Measurements from ENCODE around the gene CEP41. TPM values are rescaled to one million over a fixed set of nuclear protein-coding genes. Genes with fewer than 3 reads are reported as not detected.

CEP41 gene
- total and polyA plus RNA-seq, 5 experiments from 2014 or later: 23.8 to 74.5 (median 54.8) TPM

GRCh38 chr7:130371046-130371445, 69.8 kb downstream of the CEP41 start:
- Mint-ChIP-seq H3K9me3 (peaks cover 0 to 5% (median under 1%) of the 10 kb centered on the region in 9 donors), H3K27me3 (no peaks in the 10 kb centered on the region), H3K4me1 (peaks cover 17 to 67% (median 41%) of the 10 kb centered on the region in 4 donors), H3K36me3 (peaks cover 0 to 10% (median under 1%) of the 10 kb centered on the region in 3 donors), H3K4me3 (no peak overlapping the region), H3K27ac (peak overlapping the region in 3 of 10 donors; percentile 29 to 86 (median 31))
- POLR2A ChIA-PET: interaction anchor here (0.6 to 2.8 kb wide), 3 partner anchors 22 to 360 kb away, joined by 4 to 7 read pairs (median 4); no protein-coding TSS in a partner anchor
- ATAC-seq (no peak), DNase-seq (no peak)

DNA sequence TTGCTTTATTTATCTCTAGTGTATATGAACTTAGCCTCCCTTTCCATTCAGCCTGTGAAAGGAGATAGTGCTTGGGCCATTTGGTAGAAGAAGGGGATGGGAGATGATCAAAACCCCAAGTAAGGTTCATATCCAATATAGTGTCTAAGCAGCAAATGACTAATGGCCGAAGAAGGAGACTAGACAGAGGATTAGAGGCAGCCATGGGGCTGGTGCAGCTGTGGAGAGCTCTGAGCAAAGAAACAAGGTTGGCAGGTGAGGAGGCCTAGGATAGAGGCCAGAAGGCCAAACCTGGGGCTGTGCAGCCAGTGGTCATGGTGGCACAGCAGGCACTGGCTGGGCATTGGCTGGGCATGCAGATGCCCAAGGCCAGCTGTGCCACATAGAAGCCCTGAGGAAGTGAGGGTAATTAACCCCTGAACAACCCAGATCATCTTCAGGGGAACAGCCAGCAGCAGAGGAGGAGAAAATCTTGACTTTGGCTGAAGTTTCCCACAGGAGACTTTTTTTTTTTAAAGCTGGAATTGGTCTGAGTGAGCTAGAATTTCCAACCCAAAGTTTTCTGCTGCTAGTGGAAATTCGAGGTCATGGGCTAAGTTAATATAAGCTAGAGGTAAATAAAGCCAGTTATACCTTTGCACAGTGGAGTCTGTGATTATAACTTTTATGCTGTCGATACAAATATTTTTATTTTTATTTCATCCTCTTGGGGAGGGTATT, 70.8 kb downstream of the CEP41 start:
- Mint-ChIP-seq H3K27ac (peak overlapping the region; percentile 71 to 98 (median 92)), H3K4me1 (peaks cover 17 to 78% (median 49%) of the 10 kb centered on the region in 4 donors), H3K4me3 (peak overlapping the region in 7 of 10 donors; percentile 69 to 90 (median 87)), H3K36me3 (peaks cover 0 to 3% (median 0%) of the 10 kb centered on the region in 3 donors), H3K27me3 (no peaks in the 10 kb centered on the region), H3K9me3 (peaks cover 0 to 3% (median 0%) of the 10 kb centered on the region in 9 donors)
- POLR2A ChIA-PET: interaction anchor here (1.0 to 2.8 kb wide), 2 partner anchors 23 to 24 kb away, joined by 4 to 7 read pairs; no protein-coding TSS in a partner anchor
- DNase-seq (no peak), ATAC-seq (no peak)

- DNase-seq (peak in 3 of 10 donors; percentile 19 to 21 (median 19)), ATAC-seq (peak; percentile 13 to 23)
- H3K4me3 Mint-ChIP-seq: peak overlapping the region in 9 of 10 donors; percentile 69 to 90 (median 86)
- H3K9me3 Mint-ChIP-seq: peaks cover 0 to 3% (median 0%) of the 10 kb centered on the region in 9 donors
- H3K36me3 Mint-ChIP-seq: peaks cover 0 to 3% (median 0%) of the 10 kb centered on the region in 3 donors
- H3K4me1 Mint-ChIP-seq: peaks cover 17 to 76% (median 47%) of the 10 kb centered on the region in 4 donors
- POLR2A ChIA-PET: interaction anchor here (0.5 to 2.3 kb wide), 2 partner anchors 25 to 65 kb away, joined by 3 to 12 read pairs; no protein-coding TSS in a partner anchor
- H3K27ac Mint-ChIP-seq: peak overlapping the region; percentile 71 to 98 (median 92)
- no peaks in the 10 kb centered on the region for H3K27me3 Mint-ChIP-seq
Observed at GRCh38 chr7:130369110-130369711, 71.6 kb downstream of the CEP41 start.

GRCh38 chr7:130367836-130368746, 72.7 kb downstream of the CEP41 start:
- Mint-ChIP-seq H3K4me3 (peak overlapping the region in 9 of 10 donors; percentile 69 to 90 (median 86)), H3K4me1 (peaks cover 17 to 72% (median 50%) of the 10 kb centered on the region in 4 donors), H3K36me3 (peaks cover 0 to 3% (median 0%) of the 10 kb centered on the region in 3 donors), H3K9me3 (peaks cover 0 to 3% (median 0%) of the 10 kb centered on the region in 9 donors), H3K27ac (peak overlapping the region; percentile 79 to 98 (median 94)), H3K27me3 (no peaks in the 10 kb centered on the region)
- POLR2A ChIA-PET: interaction anchor here (0.8 to 2.3 kb wide), 5 partner anchors 26 to 95 kb away, joined by 3 to 12 read pairs (median 4); no protein-coding TSS in a partner anchor
- ATAC-seq (no peak), DNase-seq (peak in 2 of 10 donors; percentile 5 to 6)

- ATAC-seq (peak; percentile 80 to 88), DNase-seq (peak in 7 of 10 donors; percentile 27 to 84 (median 77))
- POLR2A ChIA-PET: interaction anchor here (0.8 to 2.3 kb wide), 5 partner anchors 27 to 94 kb away, joined by 3 to 12 read pairs (median 4); no protein-coding TSS in a partner anchor
- peaks cover 17 to 70% (median 51%) of the 10 kb centered on the region in 4 donors for H3K4me1 Mint-ChIP-seq
- no peaks in the 10 kb centered on the region for H3K27me3 Mint-ChIP-seq
- H3K36me3 Mint-ChIP-seq: peaks cover 0 to 3% (median 0%) of the 10 kb centered on the region in 3 donors
- peak overlapping the region; percentile 79 to 98 (median 94) for H3K27ac Mint-ChIP-seq
- peak overlapping the region in 9 of 10 donors; percentile 69 to 90 (median 86) for H3K4me3 Mint-ChIP-seq
- peaks cover 0 to 1% (median 0%) of the 10 kb centered on the region in 9 donors for H3K9me3 Mint-ChIP-seq
Observed at GRCh38 chr7:130367088-130367755, 73.6 kb downstream of the CEP41 start.

DNA sequence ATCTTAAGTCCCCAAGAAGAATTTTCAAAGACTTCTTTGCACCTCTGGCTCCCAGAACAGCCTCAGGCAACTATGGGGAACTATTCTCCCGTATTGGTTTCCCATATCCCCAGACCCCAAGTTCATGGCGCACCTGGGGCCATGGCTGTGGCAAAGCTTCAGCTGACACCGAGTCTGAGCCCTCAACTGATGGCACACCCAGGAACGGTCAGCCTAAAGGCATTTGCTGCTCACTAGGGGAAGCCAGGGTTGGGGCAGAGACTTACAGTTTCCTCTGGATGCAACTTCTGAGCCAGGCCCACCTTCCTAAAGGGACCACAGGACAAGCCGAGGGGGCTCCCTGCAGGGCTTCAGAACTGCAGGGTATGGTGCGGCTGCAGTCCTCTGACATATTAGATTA, 74.3 kb downstream of the CEP41 start:
- Mint-ChIP-seq H3K36me3 (peaks cover 0 to 3% (median 0%) of the 10 kb centered on the region in 3 donors), H3K9me3 (peaks cover 0 to 1% (median 0%) of the 10 kb centered on the region in 9 donors), H3K27ac (peak overlapping the region; percentile 79 to 98 (median 94)), H3K4me1 (peaks cover 17 to 64% (median 48%) of the 10 kb centered on the region in 4 donors), H3K4me3 (peak overlapping the region in 9 of 10 donors; percentile 69 to 90 (median 86)), H3K27me3 (no peaks in the 10 kb centered on the region)
- peak in 1 of 10 donors; percentile 1 for DNase-seq
- ATAC-seq: no peak
- POLR2A ChIA-PET: no interaction called here

- peak overlapping the region in 9 of 10 donors; percentile 83 to 98 (median 96) for H3K27ac Mint-ChIP-seq
- peaks cover 17 to 64% (median 49%) of the 10 kb centered on the region in 4 donors for H3K4me1 Mint-ChIP-seq
- peak overlapping the region in 9 of 10 donors; percentile 36 to 90 (median 77) for H3K4me3 Mint-ChIP-seq
- DNase-seq: peak in 5 of 10 donors; percentile 20 to 61 (median 36)
- peaks cover 0 to 3% (median 0%) of the 10 kb centered on the region in 3 donors for H3K36me3 Mint-ChIP-seq
- POLR2A ChIA-PET: interaction anchor here (1.1 kb wide), 1 partner anchor 75 kb away, joined by 3 read pairs; the partner anchor contains the start of gene CEP41
- peak; percentile 8 to 20 for ATAC-seq
- H3K27me3 Mint-ChIP-seq: no peaks in the 10 kb centered on the region
- H3K9me3 Mint-ChIP-seq: peaks cover 0 to 8% (median 0%) of the 10 kb centered on the region in 9 donors
Observed at GRCh38 chr7:130365511-130366441, 75.0 kb downstream of the CEP41 start.

DNA sequence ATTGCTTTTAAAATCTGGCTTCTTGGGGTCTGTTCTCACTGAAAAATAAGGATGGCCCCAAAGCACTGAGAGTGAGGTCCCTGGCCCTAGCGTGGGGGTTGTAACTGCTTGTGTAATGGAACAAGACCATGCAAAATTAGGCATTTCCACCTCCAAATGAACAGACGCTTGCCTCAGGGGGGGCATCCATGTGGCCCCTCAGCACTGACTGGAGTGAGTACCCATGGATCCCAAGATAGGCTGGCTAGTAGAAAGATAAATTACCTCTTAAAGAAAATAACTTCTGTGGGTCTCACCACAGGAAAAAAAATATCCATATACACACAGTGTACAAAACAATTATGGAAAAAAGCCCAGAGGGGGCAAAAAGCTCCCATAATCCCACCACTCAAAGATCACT, 75.7 kb downstream of the CEP41 start:
- Mint-ChIP-seq H3K4me3 (peak overlapping the region in 8 of 10 donors; percentile 36 to 90 (median 73)), H3K27me3 (no peaks in the 10 kb centered on the region), H3K9me3 (peaks cover 0 to 12% (median 4%) of the 10 kb centered on the region in 9 donors), H3K4me1 (peaks cover 17 to 62% (median 48%) of the 10 kb centered on the region in 4 donors), H3K36me3 (peaks cover 0 to 8% (median 5%) of the 10 kb centered on the region in 3 donors), H3K27ac (peak overlapping the region in 8 of 10 donors; percentile 44 to 98 (median 92))
- DNase-seq (no peak), ATAC-seq (no peak)
- POLR2A ChIA-PET: interaction anchor here (1.1 kb wide), 1 partner anchor 76 kb away, joined by 3 read pairs; the partner anchor contains the start of gene CEP41

- Mint-ChIP-seq H3K27ac (peak overlapping the region in 1 of 10 donors; percentile 9), H3K36me3 (peaks cover 0 to 11% (median 7%) of the 10 kb centered on the region in 3 donors), H3K4me3 (no peak overlapping the region), H3K27me3 (no peaks in the 10 kb centered on the region), H3K4me1 (peaks cover 16 to 56% (median 42%) of the 10 kb centered on the region in 4 donors), H3K9me3 (peaks cover 0 to 13% (median 7%) of the 10 kb centered on the region in 9 donors)
- DNase-seq: no peak
- POLR2A ChIA-PET: interaction anchor here (0.9 kb wide), 1 partner anchor 37 kb away, joined by 3 read pairs; no protein-coding TSS in a partner anchor
- ATAC-seq: no peak
Observed at GRCh38 chr7:130364451-130364850, 76.4 kb downstream of the CEP41 start.

Data from naive thymus-derived CD8-positive, alpha-beta T cell (primary cell).